Measurements from ENCODE around the gene GYG1.

GYG1 gene

GRCh38 chr3:148991219-148992026, at the start of gene GYG1:
Gene GYG1, plus strand, starts transcription at chr3:148991540. Its CDS starts 101 bp downstream, at chr3:148991641.
- peak within 1 kb of the TSS; percentile 77 to 93 for H3K4me3 ChIP-seq
- H3K4me1 ChIP-seq: peaks cover 0 to 34% (median 11%) of the 10 kb centered on the region in 4 donors
- TF ChIP-seq CTCF (IDR thresholded peaks at IDR 0.05): peak in 1 of 2 experiments; percentile 30
- H3K9me3 ChIP-seq: no peaks in the 10 kb centered on the region
- peak; percentile 77 to 91 for DNase-seq
- H3K36me3 ChIP-seq: peaks cover 20 to 24% (median 21%) of the 10 kb centered on the region in 3 donors
- peak within 1 kb of the TSS; percentile 97 to 99 for H3K27ac ChIP-seq
- intact Hi-C loops (cut with DNase I; ENCODE audit: low total_unique reads): no loop called here
- H3K27me3 ChIP-seq: no peaks in the 10 kb centered on the region

- intact Hi-C loops (cut with DNase I; ENCODE audit: low total_unique reads): loop anchor here (10.0 kb wide), 1 partner anchor 569 kb away; no protein-coding TSS in a partner anchor
- no peaks in the 10 kb centered on the region for H3K27me3 ChIP-seq
- peaks cover 0 to 4% (median 0%) of the 10 kb centered on the region in 4 donors for H3K4me1 ChIP-seq
- H3K27ac ChIP-seq: no peak overlapping the region
- H3K9me3 ChIP-seq: no peaks in the 10 kb centered on the region
- no peak for DNase-seq
- H3K4me3 ChIP-seq: no peak overlapping the region
- no peaks in the 10 kb centered on the region for H3K36me3 ChIP-seq
- peak; percentile 49 to 59 for TF ChIP-seq CTCF (IDR thresholded peaks at IDR 0.05)
These were observed 47.7 kb upstream of the GYG1 start for GRCh38 chr3:148943506-148944205.

- DNase-seq: no peak
- Histone ChIP-seq H3K36me3 (no peaks in the 10 kb centered on the region), H3K4me3 (no peak overlapping the region), H3K27me3 (no peaks in the 10 kb centered on the region), H3K9me3 (no peaks in the 10 kb centered on the region), H3K4me1 (peaks cover 0 to 4% (median 0%) of the 10 kb centered on the region in 4 donors), H3K27ac (no peak overlapping the region)
- intact Hi-C loops (cut with DNase I; ENCODE audit: low total_unique reads): loop anchor here (5.0 to 10.0 kb wide), 2 partner anchors 83 to 570 kb away; no protein-coding TSS in a partner anchor
- TF ChIP-seq CTCF (IDR thresholded peaks at IDR 0.05): no peak
These were observed 46.2 kb upstream of the GYG1 start for GRCh38 chr3:148945116-148945515.

GRCh38 chr3:148948913-148949657, 42.3 kb upstream of the GYG1 start:
- no peaks in the 10 kb centered on the region for H3K27me3 ChIP-seq
- H3K4me3 ChIP-seq: no peak overlapping the region
- intact Hi-C loops (cut with DNase I; ENCODE audit: low total_unique reads): loop anchor here (5.0 to 10.0 kb wide), 2 partner anchors 87 to 574 kb away; no protein-coding TSS in a partner anchor
- H3K4me1 ChIP-seq: peaks cover 0 to 6% (median 0%) of the 10 kb centered on the region in 4 donors
- DNase-seq: no peak
- no peaks in the 10 kb centered on the region for H3K36me3 ChIP-seq
- no peaks in the 10 kb centered on the region for H3K9me3 ChIP-seq
- no peak overlapping the region for H3K27ac ChIP-seq
- TF ChIP-seq CTCF (IDR thresholded peaks at IDR 0.05): no peak

- no peak overlapping the region for H3K27ac ChIP-seq
- H3K27me3 ChIP-seq: no peaks in the 10 kb centered on the region
- peaks cover 0 to 14% (median 5%) of the 10 kb centered on the region in 4 donors for H3K4me1 ChIP-seq
- no peak overlapping the region for H3K4me3 ChIP-seq
- H3K36me3 ChIP-seq: no peaks in the 10 kb centered on the region
- no peaks in the 10 kb centered on the region for H3K9me3 ChIP-seq
- TF ChIP-seq CTCF (IDR thresholded peaks at IDR 0.05): no peak
- DNase-seq: no peak
- intact Hi-C loops (cut with DNase I; ENCODE audit: low total_unique reads): loop anchor here (10.0 kb wide), 1 partner anchor 164 kb away; no protein-coding TSS in a partner anchor
These were observed 40.5 kb upstream of the GYG1 start for GRCh38 chr3:148950806-148951205.
